CD8-positive, alpha-beta memory T cell (primary cell): Measurements from ENCODE around the gene RSAD2. TPM values are rescaled to one million over a fixed set of nuclear protein-coding genes. Genes with fewer than 3 reads are reported as not detected.

ENCODE experiments used
- CTCF ChIA-PET: fragments of 350-600 bp; sonication (Branson Sonifier 250); formaldehyde crosslinking; loops from one replicate; lab custom pipeline; 2021; ENCODE audit warnings: antibody characterized with exemption; lab: Charles Lee
- POLR2A ChIA-PET: fragments of 350-600 bp; sonication (Branson Sonifier 250); formaldehyde crosslinking; loops from one replicate; lab custom pipeline; 2021; ENCODE audit warnings: antibody characterized with exemption; lab: Charles Lee
- DNase-seq, 5 donors: peaks; one replicate each; pipeline versions ENCODE4 v3.0.0 to v3.0.0-alpha.2; 2020 to 2022; ENCODE audit warnings: mixed read lengths in 1 of 5
- H3K27ac ChIP-seq: one replicate; pipeline ENCODE4 v1.7.0; 2013; ENCODE audit warnings: low read depth, mild to moderate bottlenecking, low read length, moderate library complexity
- H3K27me3 ChIP-seq: 2 replicates; pipeline ENCODE4 v1.7.0; 2013; ENCODE audit warnings: low read length, mild to moderate bottlenecking; ENCODE audit not compliant: insufficient read depth, poor library complexity, severe bottlenecking
- H3K36me3 ChIP-seq: 2 replicates; pipeline ENCODE4 v1.7.0; 2013; ENCODE audit warnings: mild to moderate bottlenecking, low read length, moderate library complexity; ENCODE audit not compliant: insufficient read depth
- H3K4me1 ChIP-seq: 2 replicates; pipeline ENCODE4 v1.7.0; 2013; ENCODE audit warnings: mild to moderate bottlenecking, low read length, moderate library complexity; ENCODE audit not compliant: insufficient read depth
- H3K4me3 ChIP-seq: 2 replicates; pipeline ENCODE4 v1.7.0; 2013; ENCODE audit warnings: mild to moderate bottlenecking, low read length
- H3K9me3 ChIP-seq: 2 replicates; pipeline ENCODE4 v1.7.0; 2013; ENCODE audit warnings: mild to moderate bottlenecking, low read length
- H3K27ac Mint-ChIP-seq, 8 donors: one replicate each; pipeline ENCODE4 v1.8.0; 2020 to 2021; ENCODE audit warnings: mixed read lengths in 8 of 8, mild to moderate bottlenecking in 6 of 8, inconsistent platforms in 3 of 8, moderate library complexity in 3 of 8
- H3K27me3 Mint-ChIP-seq, 2 donors: one replicate each; pipeline ENCODE4 v1.8.0; 2020 to 2021; ENCODE audit warnings: mixed read lengths in 2 of 2, mild to moderate bottlenecking in 1 of 2, moderate library complexity in 1 of 2
- H3K36me3 Mint-ChIP-seq, 3 donors: one replicate each; pipeline ENCODE4 v1.8.0; 2020 to 2021; ENCODE audit warnings: mixed read lengths in 3 of 3, inconsistent platforms in 1 of 3, mild to moderate bottlenecking in 1 of 3
- H3K4me1 Mint-ChIP-seq, 3 donors: one replicate each; pipeline ENCODE4 v1.8.0; 2020 to 2021; ENCODE audit warnings: mixed read lengths in 3 of 3, inconsistent platforms in 1 of 3, mild to moderate bottlenecking in 1 of 3
- H3K4me3 Mint-ChIP-seq, 7 donors: one replicate each; pipeline ENCODE4 v1.8.0; 2020 to 2021; ENCODE audit warnings: mixed read lengths in 7 of 7, mild to moderate bottlenecking in 6 of 7, moderate library complexity in 4 of 7, inconsistent platforms in 2 of 7
- H3K9me3 Mint-ChIP-seq, 5 donors: one replicate each; pipeline ENCODE4 v1.8.0; 2020 to 2022; ENCODE audit warnings: mixed read lengths in 5 of 5, mild to moderate bottlenecking in 3 of 5, moderate library complexity in 2 of 5, inconsistent platforms in 1 of 5
- polyA plus RNA-seq: library from polyadenylated mRNA; unstranded; fragments of 300-500 nt; fragmentation: Illumina TruSeq; gene quantifications from one replicate; pipeline ENCODE4 v1.2.3, GENCODE V29; 2021
- total RNA-seq, 2 experiments: library from RNA; stranded (reverse); gene quantifications; one replicate each; pipeline ENCODE4 v1.2.3, GENCODE V29; 2021

The RSAD2 gene
- total and polyA plus RNA-seq, 3 experiments from 2014 or later = 0.85 to 7.6 (median 1.00) TPM

GRCh38 chr2:6906165-6906741 is 28.7 kb downstream of the RSAD2 start:
- CTCF ChIA-PET = interaction anchor here (1.0 to 7.4 kb wide), 3 partner anchors 9 to 23 kb away, joined by 3 to 68 read pairs (median 30); partner anchors contain the start of gene RNF144A
- Histone ChIP-seq H3K27me3 (no peaks in the 10 kb centered on the region), H3K9me3 (no peaks in the 10 kb centered on the region), H3K4me3 (no peak overlapping the region), H3K4me1 (peaks cover 61% of the 10 kb centered on the region), H3K36me3 (no peaks in the 10 kb centered on the region), H3K27ac (no peak overlapping the region)
- H3K9me3 Mint-ChIP-seq = peaks cover 0 to 20% (median 15%) of the 10 kb centered on the region in 5 donors
- peaks cover 52 to 70% (median 60%) of the 10 kb centered on the region in 3 donors for H3K4me1 Mint-ChIP-seq
- no peak overlapping the region for H3K4me3 Mint-ChIP-seq
- DNase-seq = no peak
- peaks cover 6 to 22% (median 9%) of the 10 kb centered on the region in 3 donors for H3K36me3 Mint-ChIP-seq
- H3K27me3 Mint-ChIP-seq = peaks cover 0 to 3% of the 10 kb centered on the region in 2 donors
- POLR2A ChIA-PET = interaction anchor here (1.4 kb wide), 1 partner anchor 10 kb away, joined by 3 read pairs; no protein-coding TSS in a partner anchor
- peak overlapping the region in 1 of 8 donors; percentile 27 for H3K27ac Mint-ChIP-seq

GRCh38 chr2:6908291-6908690 is 30.7 kb downstream of the RSAD2 start:
- CTCF ChIA-PET = interaction anchor here (1.5 to 7.4 kb wide), 4 partner anchors 9 to 133 kb away, joined by 3 to 68 read pairs (median 18); partner anchors contain the start of genes CMPK2 and RNF144A
- Mint-ChIP-seq H3K27me3 (no peaks in the 10 kb centered on the region), H3K4me3 (peak overlapping the region in 2 of 7 donors; percentile 5 to 8), H3K9me3 (peaks cover 0 to 3% (median 2%) of the 10 kb centered on the region in 5 donors), H3K27ac (peak overlapping the region; percentile 38 to 95 (median 85)), H3K4me1 (peaks cover 69 to 85% (median 80%) of the 10 kb centered on the region in 3 donors), H3K36me3 (peaks cover 2 to 6% (median 2%) of the 10 kb centered on the region in 3 donors)
- Histone ChIP-seq H3K27me3 (no peaks in the 10 kb centered on the region), H3K27ac (no peak overlapping the region), H3K9me3 (no peaks in the 10 kb centered on the region), H3K4me3 (no peak overlapping the region), H3K36me3 (no peaks in the 10 kb centered on the region), H3K4me1 (peaks cover 81% of the 10 kb centered on the region)
- POLR2A ChIA-PET = no interaction called here
- DNase-seq = no peak

- no peaks in the 10 kb centered on the region for H3K9me3 Mint-ChIP-seq
- H3K4me3 ChIP-seq = peak overlapping the region; percentile 42
- no peaks in the 10 kb centered on the region for H3K9me3 ChIP-seq
- no peak overlapping the region for H3K27ac ChIP-seq
- H3K27me3 ChIP-seq = no peaks in the 10 kb centered on the region
- DNase-seq = peak in 4 of 5 donors; percentile 15 to 74 (median 66)
- CTCF ChIA-PET = interaction anchor here (0.9 to 7.4 kb wide), 9 partner anchors 7 to 135 kb away, joined by 3 to 68 read pairs (median 7); partner anchors contain the start of genes CMPK2, RNF144A and RSAD2
- no peaks in the 10 kb centered on the region for H3K36me3 ChIP-seq
- H3K27ac Mint-ChIP-seq = peak overlapping the region; percentile 59 to 95 (median 89)
- peaks cover 0 to under 1% of the 10 kb centered on the region in 2 donors for H3K27me3 Mint-ChIP-seq
- POLR2A ChIA-PET = no interaction called here
- H3K4me1 ChIP-seq = peaks cover 89% of the 10 kb centered on the region
- H3K4me3 Mint-ChIP-seq = peak overlapping the region; percentile 57 to 83 (median 69)
- H3K4me1 Mint-ChIP-seq = peaks cover 77 to 92% (median 90%) of the 10 kb centered on the region in 3 donors
- H3K36me3 Mint-ChIP-seq = peaks cover 0 to 3% (median 0%) of the 10 kb centered on the region in 3 donors
Observed at GRCh38 chr2:6909431-6910385, 32.1 kb downstream of the RSAD2 start.

GRCh38 chr2:6911721-6912120 is 34.1 kb downstream of the RSAD2 start:
- Mint-ChIP-seq H3K27me3 (peaks cover 0 to 2% of the 10 kb centered on the region in 2 donors), H3K9me3 (no peaks in the 10 kb centered on the region), H3K4me3 (peak overlapping the region in 3 of 7 donors; percentile 28 to 53 (median 42)), H3K27ac (peak overlapping the region in 6 of 8 donors; percentile 61 to 86 (median 82)), H3K36me3 (peaks cover 0 to 3% (median 0%) of the 10 kb centered on the region in 3 donors), H3K4me1 (peaks cover 74 to 93% (median 90%) of the 10 kb centered on the region in 3 donors)
- DNase-seq = no peak
- ChIA-PET CTCF (interaction anchor here (0.7 to 2.0 kb wide), 4 partner anchors 14 to 133 kb away, joined by 3 to 10 read pairs (median 6); partner anchors contain the start of gene CMPK2), POLR2A (interaction anchor here (1.0 kb wide), 1 partner anchor 47 kb away, joined by 3 read pairs; no protein-coding TSS in a partner anchor)
- Histone ChIP-seq H3K4me3 (peak overlapping the region; percentile 27), H3K27me3 (no peaks in the 10 kb centered on the region), H3K27ac (no peak overlapping the region), H3K36me3 (no peaks in the 10 kb centered on the region), H3K4me1 (peaks cover 88% of the 10 kb centered on the region), H3K9me3 (no peaks in the 10 kb centered on the region)

- no peaks in the 10 kb centered on the region for H3K9me3 ChIP-seq
- no peaks in the 10 kb centered on the region for H3K27me3 ChIP-seq
- H3K27ac Mint-ChIP-seq = peak overlapping the region in 7 of 8 donors; percentile 9 to 80 (median 48)
- peaks cover 0 to 2% of the 10 kb centered on the region in 2 donors for H3K27me3 Mint-ChIP-seq
- peak in 1 of 5 donors; percentile 61 for DNase-seq
- H3K4me1 ChIP-seq = peaks cover 73% of the 10 kb centered on the region
- peak overlapping the region; percentile 16 to 61 (median 46) for H3K4me3 Mint-ChIP-seq
- peak overlapping the region; percentile 6 for H3K4me3 ChIP-seq
- POLR2A ChIA-PET = no interaction called here
- peaks cover 59 to 75% (median 75%) of the 10 kb centered on the region in 3 donors for H3K4me1 Mint-ChIP-seq
- no peaks in the 10 kb centered on the region for H3K9me3 Mint-ChIP-seq
- H3K27ac ChIP-seq = no peak overlapping the region
- peaks cover 0 to 3% (median 0%) of the 10 kb centered on the region in 3 donors for H3K36me3 Mint-ChIP-seq
- CTCF ChIA-PET = interaction anchor here (1.4 to 5.0 kb wide), 3 partner anchors 16 to 47 kb away, joined by 3 to 34 read pairs (median 7); partner anchors contain the start of gene CMPK2
- no peaks in the 10 kb centered on the region for H3K36me3 ChIP-seq
Observed at GRCh38 chr2:6913415-6914157, 36.0 kb downstream of the RSAD2 start.

GRCh38 chr2:6914828-6915227 is 37.3 kb downstream of the RSAD2 start:
- POLR2A ChIA-PET = no interaction called here
- DNase-seq = no peak
- Mint-ChIP-seq H3K27ac (peak overlapping the region in 2 of 8 donors; percentile 5 to 55), H3K9me3 (no peaks in the 10 kb centered on the region), H3K36me3 (peaks cover 0 to 3% (median 0%) of the 10 kb centered on the region in 3 donors), H3K4me1 (peaks cover 57 to 75% (median 73%) of the 10 kb centered on the region in 3 donors), H3K27me3 (peaks cover 0 to 4% of the 10 kb centered on the region in 2 donors), H3K4me3 (peak overlapping the region in 3 of 7 donors; percentile 7 to 83 (median 16))
- peaks cover 73% of the 10 kb centered on the region for H3K4me1 ChIP-seq
- H3K36me3 ChIP-seq = no peaks in the 10 kb centered on the region
- no peak overlapping the region for H3K4me3 ChIP-seq
- no peak overlapping the region for H3K27ac ChIP-seq
- H3K9me3 ChIP-seq = no peaks in the 10 kb centered on the region
- H3K27me3 ChIP-seq = no peaks in the 10 kb centered on the region
- CTCF ChIA-PET = interaction anchor here (5.0 to 6.3 kb wide), 2 partner anchors 8 to 18 kb away, joined by 34 to 68 read pairs; no protein-coding TSS in a partner anchor
